Islet of Langerhans (tissue), 1 donor: Measurements from ENCODE around the gene ST6GALNAC3.
"Not testable (repeated sequence)": the region's sequence is repeated elsewhere in the genome, so short reads cannot be mapped to it uniquely, and the experiment has no call there.

ENCODE experiments used
- FAIRE-seq: peaks from one replicate; lab custom pipeline; 2011; peaks lifted over from hg19 to GRCh38; lab: Jason Lieb, UNC

The ST6GALNAC3 gene

GRCh38 chr1:76075188-76075489 lies 593 bp downstream of the ST6GALNAC3 start:
- FAIRE-seq = no peak

DNA sequence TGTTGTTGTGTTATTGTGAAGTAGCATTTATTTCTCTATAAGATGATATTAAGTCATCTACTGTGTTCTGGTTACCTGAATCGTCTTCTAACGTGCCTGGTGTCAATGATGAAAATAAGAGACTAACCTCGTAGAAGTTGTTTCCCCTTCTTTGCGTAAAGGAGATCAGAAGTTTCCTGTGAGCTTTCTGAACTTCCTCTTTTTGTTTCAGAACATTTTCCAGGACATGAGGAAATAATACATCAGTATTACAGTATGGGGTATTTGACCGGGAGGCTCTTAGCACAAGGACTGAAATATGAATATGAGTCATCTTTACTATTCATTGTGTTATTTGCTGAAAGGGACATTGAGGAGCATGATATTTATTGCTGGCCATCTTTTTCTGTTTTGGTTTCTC lies 1.3 kb downstream of the ST6GALNAC3 start:
- FAIRE-seq = no peak

- FAIRE-seq = no peak
Measured at GRCh38 chr1:76079475-76080227, 5.1 kb downstream of the ST6GALNAC3 start.

DNA sequence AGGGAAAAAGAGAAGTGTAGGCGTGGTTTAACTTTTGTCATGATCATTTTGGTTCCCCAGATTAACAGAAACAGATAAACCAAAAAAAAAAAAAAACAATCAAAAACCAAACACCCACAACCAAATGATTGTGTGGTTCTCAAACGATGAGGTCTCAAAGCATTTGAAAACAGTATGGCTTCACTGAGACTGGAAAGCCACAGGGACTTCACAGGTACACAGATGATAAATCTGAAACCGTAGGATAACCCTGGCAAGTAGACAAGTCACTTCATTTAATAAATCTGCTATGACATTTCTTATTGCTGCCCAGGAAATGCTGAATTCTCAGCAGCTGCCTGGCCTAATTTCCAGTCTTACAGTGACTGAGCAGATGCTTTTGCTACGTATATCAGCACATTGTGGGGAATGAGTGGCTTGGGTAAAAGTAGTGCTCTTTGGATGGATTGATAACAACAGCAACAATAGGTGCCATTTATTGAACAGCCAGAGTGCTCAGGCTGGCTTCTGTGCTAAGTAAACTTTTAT lies 6.1 kb downstream of the ST6GALNAC3 start:
- no peak for FAIRE-seq

DNA sequence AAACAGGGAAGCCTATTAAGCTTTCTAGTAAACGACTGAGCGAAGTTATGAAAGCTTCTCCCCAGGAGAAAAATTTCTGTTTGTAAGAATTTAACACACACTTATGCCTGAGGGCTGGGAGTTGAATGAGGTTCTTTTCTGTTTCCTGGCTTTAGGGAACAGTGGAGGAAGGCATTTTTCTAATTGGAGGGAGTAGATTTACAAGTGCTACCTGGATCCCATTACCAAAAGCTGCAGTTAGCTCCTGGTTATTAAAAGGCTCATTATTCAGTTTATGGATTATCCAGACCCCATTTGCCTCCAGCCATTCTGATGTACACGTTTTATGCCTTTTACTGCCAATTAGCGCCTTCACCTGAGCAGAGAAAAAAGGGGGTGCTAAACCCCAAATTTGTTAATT lies 7.5 kb downstream of the ST6GALNAC3 start:
- no peak for FAIRE-seq

DNA sequence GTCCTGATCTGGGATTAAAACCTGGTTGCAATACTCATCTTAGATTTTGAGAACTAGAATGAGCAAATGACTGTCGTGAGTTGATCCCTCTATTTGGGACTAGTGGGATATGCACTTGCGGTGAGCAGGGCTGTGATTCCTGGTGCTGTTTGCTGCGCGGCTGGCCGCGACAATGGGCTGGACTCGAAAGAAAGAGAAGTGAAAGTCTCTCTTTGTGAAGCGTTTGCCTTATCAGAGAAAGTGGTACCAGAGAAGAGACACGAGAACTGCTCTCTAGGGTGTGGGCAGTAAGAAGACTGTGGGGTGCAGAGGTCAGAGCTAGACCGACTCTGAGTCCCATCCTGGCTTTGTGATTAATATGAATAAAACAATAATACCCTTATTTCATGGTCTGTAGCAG lies 8.6 kb downstream of the ST6GALNAC3 start:
- no peak for FAIRE-seq

GRCh38 chr1:76084029-76084627 lies 9.6 kb downstream of the ST6GALNAC3 start:
- FAIRE-seq = no peak

DNA sequence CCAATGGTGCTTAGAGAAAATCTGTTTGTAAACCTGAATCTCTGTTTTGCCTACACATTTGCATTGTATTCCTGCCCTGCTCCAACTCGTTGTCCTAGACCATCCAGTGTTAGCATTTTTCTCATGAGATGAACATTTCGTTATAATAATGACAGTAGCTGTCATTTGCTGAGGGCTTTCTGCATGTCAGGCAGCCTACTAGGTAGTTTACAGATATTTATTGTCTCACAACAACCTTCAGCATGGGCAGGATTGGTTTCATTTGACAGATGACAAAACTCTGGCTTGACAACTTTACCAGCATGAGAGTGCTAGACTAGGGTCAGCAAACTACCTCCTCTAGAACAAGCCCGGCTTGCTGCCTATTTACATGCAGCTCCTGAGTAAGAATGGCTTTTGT lies 10.1 kb downstream of the ST6GALNAC3 start:
- FAIRE-seq = no peak

- no peak for FAIRE-seq
Measured at GRCh38 chr1:76086109-76086508, 11.6 kb downstream of the ST6GALNAC3 start.

DNA sequence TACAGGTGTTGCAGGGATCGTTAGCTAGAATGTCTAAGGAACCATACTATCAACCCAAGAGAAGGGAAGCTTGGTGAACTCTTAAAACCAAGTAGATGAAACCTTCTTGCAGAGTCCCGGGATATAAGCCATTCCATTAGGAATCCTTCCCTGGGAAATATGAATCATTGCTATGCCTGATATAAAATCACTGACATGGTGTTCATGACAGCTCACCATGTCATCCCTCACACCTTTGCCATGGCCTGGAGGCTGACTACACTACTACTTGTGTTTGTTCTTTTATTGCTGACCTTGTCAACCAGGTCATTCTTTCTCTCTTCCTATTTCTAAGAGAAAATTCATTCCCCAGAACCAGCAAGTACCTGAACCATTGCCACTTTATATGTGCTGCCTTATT lies 12.1 kb downstream of the ST6GALNAC3 start:
- FAIRE-seq = no peak

- FAIRE-seq = no peak
Measured at GRCh38 chr1:76090283-76091203, 16.0 kb downstream of the ST6GALNAC3 start.

GRCh38 chr1:76092812-76093211 lies 18.3 kb downstream of the ST6GALNAC3 start:
- FAIRE-seq = no peak

DNA sequence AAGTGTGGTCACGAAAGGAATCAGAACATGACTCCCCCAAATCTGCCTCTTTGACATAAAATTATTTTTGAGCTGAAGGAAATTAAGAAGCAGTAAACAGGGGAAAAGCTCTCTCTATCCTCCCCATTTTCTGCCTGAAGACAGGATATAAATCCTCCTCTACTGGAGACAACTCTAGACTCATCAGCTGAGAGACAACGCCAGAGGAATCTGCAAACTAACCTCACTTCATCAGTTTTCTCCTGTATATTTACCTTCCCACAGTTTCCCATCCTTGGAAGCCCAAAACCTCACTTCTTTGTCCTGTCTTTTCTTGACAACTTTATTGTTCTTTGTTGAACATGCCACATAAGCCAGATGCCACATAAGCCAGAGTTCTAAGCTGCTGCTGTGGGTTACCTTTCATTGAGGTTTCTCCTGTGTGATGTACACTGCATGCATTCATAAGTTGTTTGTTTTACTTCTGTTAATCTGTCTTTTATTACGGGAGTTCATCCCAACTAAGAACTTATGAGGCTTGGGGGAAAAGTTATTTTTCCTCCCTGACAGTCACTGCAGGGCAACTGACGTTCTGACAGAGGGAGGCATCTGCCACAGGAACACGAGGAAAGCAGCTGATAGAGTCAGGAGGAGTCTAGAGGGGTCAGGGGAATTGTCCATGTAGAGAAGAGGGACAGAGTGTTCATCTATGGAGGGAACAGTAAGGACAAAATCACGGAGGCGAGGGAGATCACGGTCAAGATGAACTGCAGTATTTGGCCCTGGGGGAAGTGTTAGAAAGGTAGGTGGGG lies 19.2 kb downstream of the ST6GALNAC3 start:
- no peak for FAIRE-seq

- FAIRE-seq = no peak
Measured at GRCh38 chr1:76095802-76096201, 21.3 kb downstream of the ST6GALNAC3 start.

DNA sequence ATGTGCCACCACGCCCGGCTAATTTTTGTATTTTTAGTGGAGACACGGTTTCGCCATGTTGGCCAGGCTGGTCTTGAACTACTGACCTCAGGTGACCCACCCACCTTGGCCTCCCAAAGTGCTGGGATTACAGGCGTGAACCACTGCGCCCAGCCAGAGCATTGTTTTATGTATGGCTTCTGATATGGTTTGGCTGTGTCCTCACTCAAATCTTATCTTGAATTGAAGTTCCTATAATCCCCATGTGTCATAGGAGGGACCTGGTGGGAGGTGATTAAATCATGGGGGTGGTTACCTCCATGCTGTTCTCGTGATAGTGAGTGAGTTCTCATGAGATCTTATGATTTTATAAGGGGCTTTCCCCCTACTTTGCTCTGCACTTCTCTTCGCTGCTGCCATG lies 22.5 kb downstream of the ST6GALNAC3 start:
- FAIRE-seq = not testable (repeated sequence)

GRCh38 chr1:76098845-76099244 lies 24.3 kb downstream of the ST6GALNAC3 start:
- FAIRE-seq = no peak

- FAIRE-seq = no peak
Measured at GRCh38 chr1:76101548-76101947, 27.0 kb downstream of the ST6GALNAC3 start.

- FAIRE-seq = no peak
Measured at GRCh38 chr1:76102046-76102445, 27.5 kb downstream of the ST6GALNAC3 start.

DNA sequence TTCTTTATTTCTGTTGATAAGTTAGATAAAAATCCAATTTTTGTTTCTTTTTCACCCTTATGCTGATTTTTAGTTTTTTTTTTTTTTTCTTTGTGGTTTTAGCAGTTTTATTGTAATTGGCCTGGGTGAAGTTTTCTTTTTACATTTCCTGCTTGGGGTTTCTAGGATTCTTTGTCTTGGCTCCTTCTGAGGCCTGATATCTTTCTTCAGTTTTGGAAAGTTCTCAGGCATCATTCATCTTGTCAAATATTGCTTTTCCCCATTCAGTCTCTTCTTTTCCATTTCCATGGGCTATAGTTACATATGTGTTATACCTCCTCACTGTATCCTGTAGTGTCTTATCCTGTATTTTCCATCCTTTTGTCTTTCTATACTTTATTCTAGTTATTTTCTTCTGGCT lies 28.5 kb downstream of the ST6GALNAC3 start:
- no peak for FAIRE-seq

- FAIRE-seq = no peak
Measured at GRCh38 chr1:76105372-76105771, 30.8 kb downstream of the ST6GALNAC3 start.

DNA sequence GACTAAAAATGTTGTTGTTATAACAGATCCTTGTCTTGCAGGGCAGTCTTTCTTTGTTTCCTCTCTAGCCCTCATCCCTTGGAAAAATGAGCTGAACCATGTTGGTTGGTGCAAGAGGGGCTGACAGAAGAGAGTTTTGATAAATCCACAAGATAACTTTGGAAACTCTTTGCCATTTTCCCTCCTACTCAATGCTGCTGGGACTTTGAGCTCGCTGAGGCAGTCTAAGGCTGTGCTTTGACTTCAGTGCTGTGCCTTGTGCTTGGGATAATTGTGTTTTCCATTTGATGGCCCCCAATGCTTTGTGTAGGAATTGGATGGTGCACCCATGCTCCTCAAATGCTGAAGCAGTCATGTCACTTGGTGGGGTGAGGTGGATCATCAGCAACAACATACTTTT lies 31.7 kb downstream of the ST6GALNAC3 start:
- no peak for FAIRE-seq

GRCh38 chr1:76106719-76107235 lies 32.2 kb downstream of the ST6GALNAC3 start:
- FAIRE-seq = no peak
